ENCODE data around the gene NTN5. TPM values are rescaled to one million over a fixed set of nuclear protein-coding genes. Genes with fewer than 3 reads are reported as not detected.
A peak's percentile ranks its signal among the peaks of the same experiment; 100 is the strongest.

NTN5 gene
- total and polyA plus RNA-seq, 9 of the 15 experiments (the other 6 are each of a cell fraction or from before 2014, with no cell fraction given): not detected

- TF ChIP-seq REST (IDR thresholded peaks at IDR 0.05; ENCODE audit: borderline replicate concordance) (peak; percentile 38; the same call in 1 of the 2 replicates), REST (CRISPR knock-in tag; IDR thresholded peaks at IDR 0.05; ENCODE audit: low read depth) (no peak), ZNF253 (CRISPR knock-in tag; conservative IDR thresholded peaks at IDR 0.05) (no peak), LEF1 (IDR thresholded peaks at IDR 0.05) (peak; percentile 43; the same call in 1 of the 2 replicates), SMARCA5 (IDR thresholded peaks at IDR 0.05) (peak; percentile 32; the same call in 1 of the 2 replicates), STAT6 (CRISPR knock-in tag; IDR thresholded peaks at IDR 0.05) (no peak), UBTF (IDR thresholded peaks at IDR 0.05; ENCODE audit: borderline replicate concordance in 1 of 2, low read depth in 2 of 2, low read length in 2 of 2) (no peak), TAF7 (tag; IDR thresholded peaks at IDR 0.05) (peak; percentile 40; the same call in 1 of the 2 replicates), ZNF212 (CRISPR knock-in tag; IDR thresholded peaks at IDR 0.05) (0 out of 2 replicates have a peak, but pooled peaks have one; percentile 19), ZNF316 (IDR thresholded peaks at IDR 0.05) (peak; percentile 58), PTRF (tag; IDR thresholded peaks at IDR 0.05) (no peak)
Observed at GRCh38 chr19:48623556-48624066, 49.2 kb downstream of the NTN5 start (continued).
